Uterus (tissue), 4 donors: ENCODE results near the gene FBLN1. TPM values are rescaled to one million over a fixed set of nuclear protein-coding genes. Genes with fewer than 3 reads are reported as not detected.

Source experiments
- DNase-seq, 2 donors: peaks; one replicate each; pipeline ENCODE4 v3.0.0-alpha.2; 2019 to 2020
- H3K27ac ChIP-seq, 2 donors: fragments of 200-600 bp; sonication (generic); 1 replicate in 1 of 2; 2 replicates in 1 of 2; pipeline ENCODE4 v1.5.1; 2016 to 2018
- H3K27me3 ChIP-seq, 2 donors: fragments of 200-600 bp; sonication (generic); one replicate each; pipeline ENCODE4 v1.5.1; 2018 to 2019; ENCODE audit warnings: control low read depth in 1 of 2
- H3K36me3 ChIP-seq, 2 donors: fragments of 200-600 bp; sonication (generic); one replicate each; pipeline ENCODE4 v1.5.1; 2019; ENCODE audit warnings: control low read depth in 1 of 2
- H3K4me1 ChIP-seq, 2 donors: fragments of 200-600 bp; sonication (generic); one replicate each; pipeline ENCODE4 v1.5.1; 2018 to 2019; ENCODE audit warnings: control low read depth in 1 of 2
- H3K4me3 ChIP-seq, 2 donors: fragments of 200-600 bp; sonication (generic); 1 replicate in 1 of 2; 2 replicates in 1 of 2; pipeline ENCODE4 v1.5.1; 2018 to 2019; ENCODE audit warnings: mild to moderate bottlenecking in 1 of 2
- H3K9me3 ChIP-seq, 2 donors: fragments of 200-600 bp; sonication (generic); one replicate each; pipeline ENCODE4 v1.5.1; 2019; ENCODE audit warnings: control low read depth in 1 of 2
- POLR2A ChIP-seq, 2 donors: fragments of 450-650 bp; IDR thresholded peaks; one replicate each; pipeline ENCODE4 v1.6.1; 2016; ENCODE audit warnings: antibody characterized with exemption in 2 of 2, mild to moderate bottlenecking in 1 of 2, moderate library complexity in 1 of 2
- intact Hi-C: fragments of 100-400 bp; cut with DNase I; formaldehyde crosslinking; loops from one replicate; pipeline ENCODE4 v1.15.1; 2023; ENCODE audit warnings: low total_unique reads
- small RNA-seq: library from RNA; depleted of rRNA; stranded (forward); fragments of <200 nt; gene quantifications from one replicate; pipeline ENCODE3, GENCODE V24; 2016
- total RNA-seq, 4 donors: library from RNA; depleted of rRNA in 3 of 4; stranded (reverse); fragments of >200 nt in 3 of 4; gene quantifications; one replicate each; pipeline versions ENCODE4 v1.1.0 to v1.2.4, GENCODE V29; 2014 to 2023
- TF ChIP-seq, protein P1 (sequence below), 4 experiments: fragments of 200-600 bp in 2 of 4; fragments of 450-650 bp in 2 of 4; sonication (generic) in 2 of 4; IDR thresholded peaks; one replicate each; pipeline ENCODE4 v1.5.1; 2016 to 2019; ENCODE audit warnings: antibody characterized with exemption in 4 of 4, mild to moderate bottlenecking in 2 of 4, moderate library complexity in 1 of 4
- donor health status: DM: yes; HTN: yes; CAD: no.

The FBLN1 gene
- total RNA-seq, 4 donors from 2014 or later = 388 to 644 (median 479) TPM

- H3K4me3 ChIP-seq = no peak overlapping the region
- H3K4me1 ChIP-seq = no peaks in the 10 kb centered on the region
- H3K27ac ChIP-seq = no peak overlapping the region
- H3K27me3 ChIP-seq = no peaks in the 10 kb centered on the region
- no peak for DNase-seq
- no peak for TF ChIP-seq POLR2A (IDR thresholded peaks at IDR 0.05)
- TF ChIP-seq, protein P1, sequence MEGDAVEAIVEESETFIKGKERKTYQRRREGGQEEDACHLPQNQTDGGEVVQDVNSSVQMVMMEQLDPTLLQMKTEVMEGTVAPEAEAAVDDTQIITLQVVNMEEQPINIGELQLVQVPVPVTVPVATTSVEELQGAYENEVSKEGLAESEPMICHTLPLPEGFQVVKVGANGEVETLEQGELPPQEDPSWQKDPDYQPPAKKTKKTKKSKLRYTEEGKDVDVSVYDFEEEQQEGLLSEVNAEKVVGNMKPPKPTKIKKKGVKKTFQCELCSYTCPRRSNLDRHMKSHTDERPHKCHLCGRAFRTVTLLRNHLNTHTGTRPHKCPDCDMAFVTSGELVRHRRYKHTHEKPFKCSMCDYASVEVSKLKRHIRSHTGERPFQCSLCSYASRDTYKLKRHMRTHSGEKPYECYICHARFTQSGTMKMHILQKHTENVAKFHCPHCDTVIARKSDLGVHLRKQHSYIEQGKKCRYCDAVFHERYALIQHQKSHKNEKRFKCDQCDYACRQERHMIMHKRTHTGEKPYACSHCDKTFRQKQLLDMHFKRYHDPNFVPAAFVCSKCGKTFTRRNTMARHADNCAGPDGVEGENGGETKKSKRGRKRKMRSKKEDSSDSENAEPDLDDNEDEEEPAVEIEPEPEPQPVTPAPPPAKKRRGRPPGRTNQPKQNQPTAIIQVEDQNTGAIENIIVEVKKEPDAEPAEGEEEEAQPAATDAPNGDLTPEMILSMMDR (IDR thresholded peaks at IDR 0.05) = no peak
- H3K9me3 ChIP-seq = no peaks in the 10 kb centered on the region
- no peaks in the 10 kb centered on the region for H3K36me3 ChIP-seq
- intact Hi-C loops = no loop called here
Measured at GRCh38 chr22:45650721-45651120, 148.0 kb downstream of the FBLN1 start.

Small RNA genes lying within 50 kb of the gene (small RNA-seq; reads per million reads assigned to genes)
- gene RNU6-1161P = not detected

Other genes with a start within 250 kb of the FBLN1 start
- gene UPK3A, start 217.9 kb upstream of the FBLN1 start, total RNA-seq = not detected
- gene FAM118A, start 192.9 kb upstream of the FBLN1 start, total RNA-seq = 10 to 100 TPM; 16.5 to 97.9 (median 46.7) TPM
- under 1 TPM in 1 of 4 donors, not detected in 3; 0.35 TPM for gene SMC1B, start 89.3 kb upstream of the FBLN1 start, total RNA-seq
- 1 to 10 TPM in 2 of 4 donors, not detected in 2; 2.4 to 3.9 TPM for gene RIBC2, start 89.2 kb upstream of the FBLN1 start, total RNA-seq
- 100 to 1,000 TPM; 251 to 258 (median 253) TPM for gene ATXN10, start 169.0 kb downstream of the FBLN1 start, total RNA-seq